Adrenal gland (tissue), 12 donors: ENCODE results near the gene MAP2K5. TPM values are rescaled to one million over a fixed set of nuclear protein-coding genes. Genes with fewer than 3 reads are reported as not detected.

Experiments used
- DNase-seq, 7 donors: peaks; one replicate each; pipeline ENCODE4 v3.0.0-alpha.2; 2019 to 2020
- H3K27ac ChIP-seq, 5 donors: fragments of 200-600 bp; sonication (generic) in 4 of 5; 1 replicate in 3 of 5; 2 replicates in 2 of 5; pipeline versions ENCODE4 v1.5.1 to v1.8.0; 2016 to 2020; ENCODE audit warnings: mild to moderate bottlenecking in 1 of 5
- H3K27me3 ChIP-seq: fragments of 200-600 bp; 2 replicates; pipeline ENCODE4 v1.8.0; 2021
- H3K36me3 ChIP-seq, 2 donors: fragments of 200-600 bp; replicated peaks in 1 of 2; 1 replicate in 1 of 2; 2 replicates in 1 of 2; pipeline versions ENCODE4 v1.5.1 to v1.8.0; 2018 to 2022
- H3K4me1 ChIP-seq, 2 donors: fragments of 200-600 bp; replicated peaks in 1 of 2; 1 replicate in 1 of 2; 2 replicates in 1 of 2; pipeline versions ENCODE4 v1.5.1 to v1.8.0; 2018 to 2021
- H3K4me3 ChIP-seq, 4 donors: fragments of 200-600 bp; sonication (generic) in 3 of 4; one replicate each; pipeline ENCODE4 v1.5.1; 2016 to 2018
- H3K9me3 ChIP-seq, 3 donors: fragments of 200-600 bp; sonication (generic) in 1 of 3; replicated peaks in 1 of 3; 1 replicate in 2 of 3; 2 replicates in 1 of 3; pipeline versions ENCODE4 v1.5.1 to v1.8.0; 2016 to 2021
- POLR2A ChIP-seq, 2 donors: fragments of 450-650 bp; IDR thresholded peaks; one replicate each; pipeline ENCODE4 v1.6.1; 2017; ENCODE audit warnings: antibody characterized with exemption in 2 of 2, mild to moderate bottlenecking in 2 of 2, moderate library complexity in 1 of 2
- whole genome bisulfite sequencing, 4 donors: extraction: QIAGEN DNeasy Blood & Tissue Kit in 2 of 4; methylation state at CpG; one replicate each; pipeline versions ENCODE4 v1.1.5 to v1.1.7; 2013 to 2017; 5-methylcytosine and 5-hydroxymethylcytosine counted together
- intact Hi-C, 2 donors: fragments of 100-400 bp; cut with DNase I; formaldehyde crosslinking; loops; one replicate each; pipeline versions ENCODE4 v1.14.1 to v1.15.0; 2022 to 2023
- polyA plus RNA-seq, 3 donors: library from polyadenylated mRNA; stranded (reverse); fragments of 200-250 nt in 2 of 3; fragments of 350-450 nt in 1 of 3; fragmentation: Illumina TruSeq in 1 of 3; extraction: RNeasy Lipid Tissue Mini Kit (QIAGEN cat#74804) in 1 of 3; gene quantifications; one replicate each; pipeline ENCODE4 v1.2.3, GENCODE V29; 2013 to 2014
- total RNA-seq, 9 donors: library from RNA; depleted of rRNA in 4 of 9; stranded (reverse); fragments of >200 nt in 4 of 9; fragments of 120-200 nt in 1 of 9; fragmentation: NEBNext Ultra II Directional in 1 of 9; extraction: Animal tissue kit (Norgen Biotek cat#: 25700) in 1 of 9; gene quantifications; one replicate each; pipeline versions ENCODE4 v1.1.0 to v1.2.4, GENCODE V29; 2013 to 2023
- TF ChIP-seq, protein P1 (sequence below), 6 experiments: fragments of 450-650 bp in 4 of 6; fragments of 200-600 bp in 2 of 6; sonication (generic) in 1 of 6; IDR thresholded peaks; 1 replicate in 5 of 6; 2 replicates in 1 of 6; pipeline versions ENCODE4 v1.5.1 to v1.8.0; 2016 to 2021; ENCODE audit warnings: antibody characterized with exemption in 6 of 6, mild to moderate bottlenecking in 2 of 6, moderate library complexity in 1 of 6
- donor health status: healthy with polysubstance abuse.
- donor health status: Bipolar disorder and iron deficiency.
- donor health status: DM: yes; HTN: yes; CAD: no.
- donor health status: DM: no; HTN: no; CAD: no.
- donor health status: DM: no; HTN: no; CAD: no.
- donor health status: DM: yes; HTN: yes; CAD: no.

The MAP2K5 gene
- total and polyA plus RNA-seq, 12 donors: 10.3 to 33.8 (median 17.0) TPM

- Histone ChIP-seq H3K36me3 (no peaks in the 10 kb centered on the region), H3K4me1 (no peaks in the 10 kb centered on the region), H3K4me3 (no peak overlapping the region), H3K9me3 (no peaks in the 10 kb centered on the region), H3K27me3 (no peaks in the 10 kb centered on the region), H3K27ac (no peak overlapping the region)
- 72 to 77% (median 76%) methylated on average over 5 of the region's 5 CpGs for WGBS, 4 donors
- no peak for DNase-seq
- TF ChIP-seq, protein P1, sequence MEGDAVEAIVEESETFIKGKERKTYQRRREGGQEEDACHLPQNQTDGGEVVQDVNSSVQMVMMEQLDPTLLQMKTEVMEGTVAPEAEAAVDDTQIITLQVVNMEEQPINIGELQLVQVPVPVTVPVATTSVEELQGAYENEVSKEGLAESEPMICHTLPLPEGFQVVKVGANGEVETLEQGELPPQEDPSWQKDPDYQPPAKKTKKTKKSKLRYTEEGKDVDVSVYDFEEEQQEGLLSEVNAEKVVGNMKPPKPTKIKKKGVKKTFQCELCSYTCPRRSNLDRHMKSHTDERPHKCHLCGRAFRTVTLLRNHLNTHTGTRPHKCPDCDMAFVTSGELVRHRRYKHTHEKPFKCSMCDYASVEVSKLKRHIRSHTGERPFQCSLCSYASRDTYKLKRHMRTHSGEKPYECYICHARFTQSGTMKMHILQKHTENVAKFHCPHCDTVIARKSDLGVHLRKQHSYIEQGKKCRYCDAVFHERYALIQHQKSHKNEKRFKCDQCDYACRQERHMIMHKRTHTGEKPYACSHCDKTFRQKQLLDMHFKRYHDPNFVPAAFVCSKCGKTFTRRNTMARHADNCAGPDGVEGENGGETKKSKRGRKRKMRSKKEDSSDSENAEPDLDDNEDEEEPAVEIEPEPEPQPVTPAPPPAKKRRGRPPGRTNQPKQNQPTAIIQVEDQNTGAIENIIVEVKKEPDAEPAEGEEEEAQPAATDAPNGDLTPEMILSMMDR (IDR thresholded peaks at IDR 0.05): no peak
- no peak for TF ChIP-seq POLR2A (IDR thresholded peaks at IDR 0.05)
- intact Hi-C loops: no loop called here
These were observed 242.9 kb downstream of the MAP2K5 start for GRCh38 chr15:67785431-67785830.

DNA sequence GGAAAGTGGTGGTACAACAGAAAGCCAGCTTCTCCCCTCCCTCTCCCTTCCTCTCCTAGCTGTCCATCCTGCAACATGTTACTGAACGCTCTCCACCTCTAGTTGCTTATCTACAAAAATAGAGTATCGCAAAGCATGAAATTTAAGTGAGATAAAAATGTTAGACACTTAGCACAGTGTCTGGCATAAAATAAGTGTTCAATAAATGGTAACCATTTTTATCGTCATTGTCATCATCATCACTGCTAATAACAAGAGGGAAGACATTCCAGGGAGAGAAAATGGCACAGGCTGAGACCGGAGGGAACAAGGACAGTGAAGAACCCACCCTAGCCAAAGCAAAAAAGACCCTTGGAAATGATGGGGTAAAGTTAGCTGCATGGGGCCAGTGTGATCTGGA is 244.1 kb downstream of the MAP2K5 start:
- peaks cover 0 to 1% of the 10 kb centered on the region in 2 donors for H3K4me1 ChIP-seq
- intact Hi-C loops: no loop called here
- no peak overlapping the region for H3K4me3 ChIP-seq
- no peak for DNase-seq
- TF ChIP-seq POLR2A (IDR thresholded peaks at IDR 0.05): no peak
- TF ChIP-seq, protein P1 (IDR thresholded peaks at IDR 0.05): no peak
- H3K36me3 ChIP-seq: no peaks in the 10 kb centered on the region
- WGBS, 4 donors: 95 to 99% (median 98%) methylated on average over 4 of the region's 4 CpGs
- no peak overlapping the region for H3K27ac ChIP-seq
- no peaks in the 10 kb centered on the region for H3K9me3 ChIP-seq
- no peaks in the 10 kb centered on the region for H3K27me3 ChIP-seq

- peaks cover 0 to 11% of the 10 kb centered on the region in 2 donors for H3K4me1 ChIP-seq
- no peak overlapping the region for H3K4me3 ChIP-seq
- no peak overlapping the region for H3K27ac ChIP-seq
- no peaks in the 10 kb centered on the region for H3K36me3 ChIP-seq
- no peak for DNase-seq
- intact Hi-C loops: no loop called here
- TF ChIP-seq POLR2A (IDR thresholded peaks at IDR 0.05): no peak
- TF ChIP-seq, protein P1 (IDR thresholded peaks at IDR 0.05): no peak
- no peaks in the 10 kb centered on the region for H3K9me3 ChIP-seq
- no peaks in the 10 kb centered on the region for H3K27me3 ChIP-seq
These were observed 246.5 kb downstream of the MAP2K5 start for GRCh38 chr15:67788986-67789385.

DNA sequence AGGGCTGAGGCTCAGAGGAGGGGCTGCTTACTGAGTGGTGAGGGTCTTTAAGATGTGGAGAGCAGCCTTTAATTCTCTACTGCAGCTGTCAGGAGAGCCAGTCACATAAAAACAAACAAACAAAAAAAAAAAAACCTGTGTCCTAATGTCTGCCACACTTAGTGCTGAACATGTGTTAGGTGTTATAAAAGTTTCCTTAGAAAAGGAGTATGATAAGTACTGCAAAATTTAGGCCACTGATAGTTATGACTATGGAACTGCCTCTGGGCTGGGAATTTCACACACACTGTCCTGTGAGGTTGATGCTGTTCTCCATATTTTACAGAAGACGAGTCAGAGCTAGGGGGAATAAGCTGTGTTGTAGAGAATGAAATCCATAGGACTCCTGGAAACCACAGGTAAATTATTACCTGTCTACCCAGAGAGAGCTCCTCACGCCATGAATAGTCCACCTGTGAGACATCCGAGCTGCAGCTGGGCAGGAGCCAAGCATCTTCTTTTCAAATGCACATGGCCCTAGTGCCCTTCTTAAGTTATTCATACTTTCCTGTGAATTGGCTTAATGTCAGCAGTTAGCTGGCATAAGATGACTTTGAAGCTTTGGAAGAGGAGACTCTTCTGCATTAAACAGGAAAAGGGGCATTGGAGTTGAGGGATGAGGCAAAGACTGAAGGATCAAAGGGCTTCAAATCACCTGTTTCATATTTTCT is 248.3 kb downstream of the MAP2K5 start:
- no peaks in the 10 kb centered on the region for H3K27me3 ChIP-seq
- intact Hi-C loops: no loop called here
- WGBS, 4 donors: 94 to 100% (median 96%) methylated on average over 3 of the region's 3 CpGs
- TF ChIP-seq POLR2A (IDR thresholded peaks at IDR 0.05): no peak
- TF ChIP-seq, protein P1 (IDR thresholded peaks at IDR 0.05): no peak
- H3K4me3 ChIP-seq: no peak overlapping the region
- peaks cover 0 to 11% of the 10 kb centered on the region in 2 donors for H3K4me1 ChIP-seq
- no peaks in the 10 kb centered on the region for H3K9me3 ChIP-seq
- DNase-seq: no peak
- H3K36me3 ChIP-seq: no peaks in the 10 kb centered on the region
- no peak overlapping the region for H3K27ac ChIP-seq
